ENCODE results near the gene TEX30.

TEX30 gene

DNA sequence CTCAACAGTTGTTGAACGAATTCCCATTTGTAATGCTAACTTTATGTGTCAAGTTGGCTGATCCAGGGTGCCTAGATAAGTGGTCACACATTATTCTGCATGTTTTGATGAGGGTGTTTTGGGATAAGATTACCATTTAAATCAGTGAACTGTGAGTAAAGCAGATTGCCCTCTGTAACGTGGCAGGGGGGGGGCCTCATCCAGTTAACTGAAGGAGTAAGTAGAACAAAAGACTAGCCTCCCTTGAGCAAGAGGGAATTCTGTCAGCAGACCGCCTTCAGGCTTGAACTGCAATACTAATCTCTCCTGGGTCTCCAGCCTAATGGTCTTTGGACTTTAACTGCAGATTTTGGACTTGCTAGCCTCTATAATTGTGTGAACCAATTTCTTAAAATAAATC is 4.2 kb upstream of the TEX30 start:
- no peak for DNase-seq (ENCODE audit: insufficient read length, low spot score)
- TF ChIP-seq, protein P1, sequence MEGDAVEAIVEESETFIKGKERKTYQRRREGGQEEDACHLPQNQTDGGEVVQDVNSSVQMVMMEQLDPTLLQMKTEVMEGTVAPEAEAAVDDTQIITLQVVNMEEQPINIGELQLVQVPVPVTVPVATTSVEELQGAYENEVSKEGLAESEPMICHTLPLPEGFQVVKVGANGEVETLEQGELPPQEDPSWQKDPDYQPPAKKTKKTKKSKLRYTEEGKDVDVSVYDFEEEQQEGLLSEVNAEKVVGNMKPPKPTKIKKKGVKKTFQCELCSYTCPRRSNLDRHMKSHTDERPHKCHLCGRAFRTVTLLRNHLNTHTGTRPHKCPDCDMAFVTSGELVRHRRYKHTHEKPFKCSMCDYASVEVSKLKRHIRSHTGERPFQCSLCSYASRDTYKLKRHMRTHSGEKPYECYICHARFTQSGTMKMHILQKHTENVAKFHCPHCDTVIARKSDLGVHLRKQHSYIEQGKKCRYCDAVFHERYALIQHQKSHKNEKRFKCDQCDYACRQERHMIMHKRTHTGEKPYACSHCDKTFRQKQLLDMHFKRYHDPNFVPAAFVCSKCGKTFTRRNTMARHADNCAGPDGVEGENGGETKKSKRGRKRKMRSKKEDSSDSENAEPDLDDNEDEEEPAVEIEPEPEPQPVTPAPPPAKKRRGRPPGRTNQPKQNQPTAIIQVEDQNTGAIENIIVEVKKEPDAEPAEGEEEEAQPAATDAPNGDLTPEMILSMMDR (IDR thresholded peaks at IDR 0.05; ENCODE audit: insufficient read depth, missing control alignments) = no peak
- FAIRE-seq = no peak

DNA sequence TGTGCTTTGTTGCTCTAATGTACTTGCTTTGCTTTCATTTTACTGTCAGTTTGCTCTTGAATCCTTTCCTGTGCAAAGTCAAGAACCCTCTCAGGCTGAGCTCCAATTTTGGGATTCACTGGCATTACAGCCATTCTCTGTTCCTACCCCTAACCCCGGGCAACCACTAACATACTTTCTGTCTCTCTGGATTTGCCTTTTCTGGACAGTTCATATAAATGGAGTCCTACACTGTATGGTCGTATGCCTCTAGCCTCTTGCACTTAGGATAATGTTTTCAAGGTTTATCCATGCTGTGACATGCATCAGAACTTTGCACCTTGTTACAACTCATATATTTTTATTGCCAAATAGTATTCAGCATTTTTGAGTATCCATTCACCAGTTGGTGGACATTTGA is 2.7 kb upstream of the TEX30 start:
- TF ChIP-seq, protein P1 (IDR thresholded peaks at IDR 0.05; ENCODE audit: insufficient read depth, missing control alignments) = no peak
- FAIRE-seq (no peak), DNase-seq (ENCODE audit: insufficient read length, low spot score) (no peak)

DNA sequence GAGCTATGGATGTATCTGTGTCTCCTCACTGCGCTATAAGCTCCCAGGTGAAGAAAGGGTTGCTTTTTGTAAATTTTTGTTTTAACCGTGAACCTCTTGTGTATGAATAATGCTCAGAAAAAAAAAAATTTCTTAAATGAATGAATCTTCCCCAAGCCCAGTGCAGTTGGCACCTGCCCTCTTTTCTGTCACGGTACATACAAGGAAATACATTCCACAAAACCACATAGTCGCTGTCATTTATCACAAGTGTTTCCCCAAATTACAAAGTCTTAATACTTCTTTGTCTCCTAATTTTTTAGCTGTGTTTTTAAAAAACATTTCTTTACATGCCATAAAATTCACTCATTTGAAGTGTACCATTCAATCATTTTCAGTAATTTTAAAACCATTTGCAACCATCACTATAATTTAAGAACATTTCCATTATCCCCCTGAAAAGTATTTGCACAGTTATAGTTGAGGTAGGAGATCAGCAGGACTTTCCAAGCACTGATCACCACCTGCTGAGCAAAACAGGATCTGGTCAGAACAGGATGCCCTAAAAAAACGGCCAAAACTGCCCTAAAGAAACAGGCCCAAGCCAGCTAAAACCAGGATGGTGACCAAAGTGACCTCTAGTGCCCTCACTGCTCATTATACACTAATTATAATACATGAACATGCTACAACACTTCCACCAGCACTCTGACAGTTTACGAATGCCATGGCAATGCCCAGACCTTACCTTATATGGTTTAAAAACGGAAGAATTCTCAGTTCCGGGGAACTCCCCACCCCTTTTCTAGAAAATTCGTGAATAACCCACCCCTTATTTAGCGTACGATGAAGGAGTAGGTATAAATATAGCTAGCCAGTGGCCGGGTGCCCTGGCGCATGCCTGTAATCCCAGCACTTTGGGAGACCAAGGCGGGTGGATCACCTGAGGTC is 1.3 kb upstream of the TEX30 start:
- TF ChIP-seq, protein P1 (IDR thresholded peaks at IDR 0.05; ENCODE audit: insufficient read depth, missing control alignments) = no peak
- no peak for FAIRE-seq
- no peak for DNase-seq (ENCODE audit: insufficient read length, low spot score)

DNA sequence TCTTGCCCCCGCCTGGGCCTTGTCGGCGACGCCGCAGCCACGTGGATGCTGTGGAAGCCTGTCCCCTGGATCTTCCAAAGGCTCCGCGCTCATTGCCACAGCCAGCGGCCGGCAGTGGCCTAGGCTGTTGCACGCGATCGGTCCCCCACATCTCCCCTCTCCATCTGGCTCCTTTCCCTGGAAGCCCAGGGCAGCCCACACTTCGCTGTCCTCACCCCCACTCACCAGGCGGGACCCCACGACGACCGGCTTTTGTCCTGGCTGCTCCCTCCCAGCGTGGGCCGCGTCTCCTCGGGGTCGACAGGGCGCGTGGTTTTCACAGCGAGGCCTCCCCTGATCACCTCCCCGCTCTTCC is 605 bp upstream of the TEX30 start:
- DNase-seq (ENCODE audit: insufficient read length, low spot score) (no peak), FAIRE-seq (no peak)
- TF ChIP-seq, protein P1 (IDR thresholded peaks at IDR 0.05; ENCODE audit: insufficient read depth, missing control alignments) = no peak

DNA sequence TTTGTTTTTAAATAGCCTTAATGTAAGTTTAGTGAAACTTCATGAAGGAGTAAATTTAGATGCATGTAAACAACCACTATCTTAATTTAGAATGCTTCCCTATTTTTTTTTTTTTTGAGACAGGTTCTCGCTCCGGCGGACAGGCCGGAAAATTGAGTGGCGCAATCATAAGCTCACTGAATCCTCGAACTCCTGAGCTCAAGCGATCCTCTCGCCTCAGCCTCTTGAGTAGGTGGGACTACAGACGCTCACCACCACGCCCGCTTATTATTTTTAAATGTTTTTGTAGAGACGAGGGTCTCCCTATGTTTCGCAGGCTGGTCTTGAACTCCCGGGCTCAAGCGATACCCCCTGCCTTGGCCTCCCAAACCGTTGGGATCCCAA is 1.6 kb downstream of the TEX30 start:
- FAIRE-seq (no peak), DNase-seq (ENCODE audit: insufficient read length, low spot score) (no peak)
- TF ChIP-seq, protein P1 (IDR thresholded peaks at IDR 0.05; ENCODE audit: insufficient read depth, missing control alignments) = no peak

DNA sequence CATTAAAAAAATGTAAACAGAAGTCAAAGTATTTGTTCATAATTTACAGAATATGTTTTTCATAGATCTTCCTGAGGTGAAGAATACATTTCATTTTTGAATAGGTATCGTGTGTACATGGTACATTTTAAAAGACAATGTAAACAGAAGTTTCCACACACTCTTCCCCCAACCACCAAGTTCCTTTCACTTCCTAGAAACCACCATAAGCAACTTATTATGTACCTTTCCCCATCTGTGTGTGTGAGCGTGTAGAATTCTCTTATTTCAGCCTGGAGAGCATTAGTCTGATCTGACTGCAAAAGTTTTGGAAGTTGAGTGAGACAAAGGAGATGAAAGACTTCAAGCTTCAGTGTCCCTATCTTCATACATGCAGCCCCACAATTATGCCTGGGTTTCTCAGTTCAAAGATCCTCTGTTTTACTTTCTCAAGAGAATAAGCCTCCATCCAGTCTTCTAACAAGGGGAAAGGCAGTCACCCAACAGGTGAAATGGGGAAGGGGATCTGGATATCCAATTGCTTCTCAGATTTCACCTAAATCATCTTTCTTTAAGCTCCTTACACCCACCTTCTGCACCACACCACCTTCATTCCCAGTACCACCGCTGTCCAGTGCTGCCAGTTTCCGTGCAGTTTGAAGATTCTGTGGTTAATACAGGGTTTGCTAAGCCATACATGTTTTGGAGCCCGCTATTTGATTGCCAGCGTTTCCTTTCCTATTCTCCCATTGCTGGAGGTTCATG is 2.1 kb downstream of the TEX30 start:
- DNase-seq (ENCODE audit: insufficient read length, low spot score) = no peak
- no peak for FAIRE-seq
- TF ChIP-seq, protein P1 (IDR thresholded peaks at IDR 0.05; ENCODE audit: insufficient read depth, missing control alignments) = no peak

DNA sequence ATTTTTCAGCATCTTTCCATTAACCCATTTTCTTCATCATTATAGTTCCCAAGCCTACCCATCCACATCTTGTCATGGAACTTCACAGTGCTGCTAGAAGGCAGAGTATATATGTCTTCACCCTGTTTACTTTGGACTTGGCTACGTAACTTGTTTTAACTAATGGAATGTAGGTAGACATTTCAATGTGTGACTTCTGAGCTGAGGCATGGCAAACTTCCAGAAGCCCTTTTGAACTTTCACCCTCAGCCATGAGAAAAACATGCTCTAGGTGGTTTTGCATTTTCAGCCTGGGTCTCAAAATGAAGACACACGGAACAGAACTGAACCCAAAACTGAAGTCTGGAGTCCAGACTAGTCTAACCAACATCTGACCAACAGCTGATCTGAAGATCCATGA is 3.2 kb downstream of the TEX30 start:
- DNase-seq (ENCODE audit: insufficient read length, low spot score) (no peak), FAIRE-seq (no peak)
- TF ChIP-seq, protein P1 (IDR thresholded peaks at IDR 0.05; ENCODE audit: insufficient read depth, missing control alignments) = no peak

Data from D721Med (cell line).